Astrocyte (in vitro differentiated cells and primary cell): Measurements from ENCODE around the gene PHOSPHO2. TPM values are rescaled to one million over a fixed set of nuclear protein-coding genes. Genes with fewer than 3 reads are reported as not detected.

ENCODE experiments used
- DNase-seq: peaks from one replicate; pipeline ENCODE4 v3.0.0-alpha.2; 2010; ENCODE audit warnings: low read depth
- FAIRE-seq: peaks from 2 replicates; lab custom pipeline; 2011; peaks lifted over from hg19 to GRCh38; lab: Jason Lieb, UNC
- H2AFZ ChIP-seq: 2 replicates; pipeline ENCODE4 v1.6.0; 2012; ENCODE audit warnings: low read depth, low read length, inconsistent platforms
- H3K27ac ChIP-seq: 2 replicates; pipeline ENCODE4 v1.5.1; 2011; ENCODE audit warnings: low read depth, low read length, inconsistent platforms
- H3K27me3 ChIP-seq: 2 replicates; pipeline ENCODE4 v1.6.0; 2011; ENCODE audit warnings: low read length, inconsistent platforms; ENCODE audit not compliant: insufficient read depth
- H3K36me3 ChIP-seq: 2 replicates; pipeline ENCODE4 v1.5.1; 2011; ENCODE audit warnings: low read length, inconsistent platforms; ENCODE audit not compliant: insufficient read depth
- H3K4me1 ChIP-seq: 2 replicates; pipeline ENCODE4 v1.5.1; 2011; ENCODE audit warnings: low read length, inconsistent platforms; ENCODE audit not compliant: insufficient read depth
- H3K4me2 ChIP-seq: 2 replicates; pipeline ENCODE4 v1.6.0; 2012; ENCODE audit warnings: low read length, inconsistent platforms
- H3K4me3 ChIP-seq: 2 replicates; pipeline ENCODE4 v1.5.1; 2011; ENCODE audit warnings: low read depth, mild to moderate bottlenecking, low read length, inconsistent platforms; ENCODE audit not compliant: insufficient read depth
- H3K79me2 ChIP-seq: 2 replicates; pipeline ENCODE4 v1.6.0; 2012; ENCODE audit warnings: mild to moderate bottlenecking, low read length, inconsistent platforms; ENCODE audit not compliant: insufficient read depth
- H3K9ac ChIP-seq: 2 replicates; pipeline ENCODE4 v1.6.0; 2012; ENCODE audit warnings: mild to moderate bottlenecking, low read length, inconsistent platforms
- H3K9me3 ChIP-seq: 2 replicates; pipeline ENCODE4 v1.5.1; 2012; ENCODE audit warnings: low read depth, mild to moderate bottlenecking, low read length, inconsistent platforms; ENCODE audit not compliant: insufficient read depth
- H4K20me1 ChIP-seq: 2 replicates; pipeline ENCODE4 v1.6.0; 2012; ENCODE audit warnings: low read length, inconsistent platforms; ENCODE audit not compliant: insufficient read depth
- H3K27ac Mint-ChIP-seq: one replicate; pipeline ENCODE4 v1.8.0; 2021; ENCODE audit warnings: mild to moderate bottlenecking, mixed read lengths; ENCODE audit not compliant: unreplicated experiment
- H3K27me3 Mint-ChIP-seq: one replicate; pipeline ENCODE4 v1.8.0; 2021; ENCODE audit warnings: low read depth, mixed read lengths; ENCODE audit not compliant: unreplicated experiment
- H3K36me3 Mint-ChIP-seq: one replicate; pipeline ENCODE4 v1.8.0; 2021; ENCODE audit warnings: low read depth, mixed read lengths; ENCODE audit not compliant: unreplicated experiment
- H3K4me1 Mint-ChIP-seq: one replicate; pipeline ENCODE4 v1.8.0; 2021; ENCODE audit warnings: low read depth, mixed read lengths; ENCODE audit not compliant: unreplicated experiment
- H3K4me3 Mint-ChIP-seq: one replicate; pipeline ENCODE4 v1.8.0; 2021; ENCODE audit warnings: mild to moderate bottlenecking, moderate library complexity, mixed read lengths; ENCODE audit not compliant: unreplicated experiment
- H3K9me3 Mint-ChIP-seq: one replicate; pipeline ENCODE4 v1.8.0; 2021; ENCODE audit warnings: mild to moderate bottlenecking, mixed read lengths; ENCODE audit not compliant: unreplicated experiment
- EZH2 ChIP-seq: IDR thresholded peaks from 2 replicates; pipeline ENCODE4 v1.6.1; 2012; ENCODE audit warnings: mild to moderate bottlenecking, low read length, inconsistent platforms; ENCODE audit not compliant: insufficient read depth
- total RNA-seq: library from RNA; stranded (reverse); gene quantifications from 2 replicates; pipeline ENCODE4 v1.2.1, GENCODE V29; 2021
- TF ChIP-seq, protein P1 (sequence below): IDR thresholded peaks from 2 replicates; pipeline ENCODE4 v1.5.1; 2011; ENCODE audit warnings: low read depth, mild to moderate bottlenecking, inconsistent platforms, low read length, moderate library complexity; ENCODE audit not compliant: insufficient read depth

Gene PHOSPHO2
- total RNA-seq, 1 donor from 2014 or later = 3.0 TPM

DNA sequence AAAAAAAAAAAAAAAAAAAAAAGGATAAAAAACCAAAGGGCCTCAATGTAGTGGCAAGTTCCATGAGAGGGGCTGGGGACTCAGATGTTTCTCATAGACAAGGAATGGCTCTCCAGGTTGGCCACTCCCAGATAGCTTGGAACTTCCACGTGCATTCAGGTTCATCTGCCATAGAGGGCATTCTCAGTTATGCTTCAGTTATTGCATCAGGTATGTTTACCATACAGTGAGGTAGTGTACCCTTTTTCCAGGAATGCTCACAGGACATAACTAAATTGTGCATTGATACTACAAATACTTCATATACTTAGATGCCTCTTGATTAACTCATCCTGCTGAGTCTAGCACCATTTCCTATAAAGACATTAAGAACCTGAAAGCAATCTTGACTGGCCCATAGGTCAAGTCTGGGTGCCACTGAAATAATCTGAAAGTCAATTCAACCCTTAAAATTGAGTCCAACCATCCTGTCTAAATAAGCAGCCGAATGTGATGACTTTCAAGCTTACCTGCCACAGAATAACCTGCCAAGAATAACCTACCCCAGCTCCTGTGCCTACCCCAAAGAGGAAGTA, 24.7 kb downstream of the PHOSPHO2 start:
- no peak overlapping the region for H3K4me2 ChIP-seq
- H3K27me3 Mint-ChIP-seq = peaks cover 2% of the 10 kb centered on the region
- H3K79me2 ChIP-seq = no peaks in the 10 kb centered on the region
- H4K20me1 ChIP-seq = no peaks in the 10 kb centered on the region
- H3K9ac ChIP-seq = no peak overlapping the region
- H3K36me3 ChIP-seq = no peaks in the 10 kb centered on the region
- no peaks in the 10 kb centered on the region for H3K36me3 Mint-ChIP-seq
- no peak overlapping the region for H3K4me3 Mint-ChIP-seq
- H2AFZ ChIP-seq = no peak overlapping the region
- FAIRE-seq (no peak), DNase-seq (no peak)
- H3K27me3 ChIP-seq = no peaks in the 10 kb centered on the region
- no peak overlapping the region for H3K27ac Mint-ChIP-seq
- no peaks in the 10 kb centered on the region for H3K9me3 Mint-ChIP-seq
- no peaks in the 10 kb centered on the region for H3K9me3 ChIP-seq
- H3K4me3 ChIP-seq = no peak overlapping the region
- TF ChIP-seq EZH2 = no peak
- TF ChIP-seq, protein P1, sequence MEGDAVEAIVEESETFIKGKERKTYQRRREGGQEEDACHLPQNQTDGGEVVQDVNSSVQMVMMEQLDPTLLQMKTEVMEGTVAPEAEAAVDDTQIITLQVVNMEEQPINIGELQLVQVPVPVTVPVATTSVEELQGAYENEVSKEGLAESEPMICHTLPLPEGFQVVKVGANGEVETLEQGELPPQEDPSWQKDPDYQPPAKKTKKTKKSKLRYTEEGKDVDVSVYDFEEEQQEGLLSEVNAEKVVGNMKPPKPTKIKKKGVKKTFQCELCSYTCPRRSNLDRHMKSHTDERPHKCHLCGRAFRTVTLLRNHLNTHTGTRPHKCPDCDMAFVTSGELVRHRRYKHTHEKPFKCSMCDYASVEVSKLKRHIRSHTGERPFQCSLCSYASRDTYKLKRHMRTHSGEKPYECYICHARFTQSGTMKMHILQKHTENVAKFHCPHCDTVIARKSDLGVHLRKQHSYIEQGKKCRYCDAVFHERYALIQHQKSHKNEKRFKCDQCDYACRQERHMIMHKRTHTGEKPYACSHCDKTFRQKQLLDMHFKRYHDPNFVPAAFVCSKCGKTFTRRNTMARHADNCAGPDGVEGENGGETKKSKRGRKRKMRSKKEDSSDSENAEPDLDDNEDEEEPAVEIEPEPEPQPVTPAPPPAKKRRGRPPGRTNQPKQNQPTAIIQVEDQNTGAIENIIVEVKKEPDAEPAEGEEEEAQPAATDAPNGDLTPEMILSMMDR = no peak
- H3K27ac ChIP-seq = no peak overlapping the region
- H3K4me1 Mint-ChIP-seq = peaks cover 4% of the 10 kb centered on the region
- no peaks in the 10 kb centered on the region for H3K4me1 ChIP-seq

- no peak overlapping the region for H3K4me3 Mint-ChIP-seq
- H3K36me3 Mint-ChIP-seq = no peaks in the 10 kb centered on the region
- Histone ChIP-seq H3K27ac (no peak overlapping the region), H3K9me3 (no peaks in the 10 kb centered on the region), H3K9ac (no peak overlapping the region), H3K4me3 (no peak overlapping the region), H3K4me1 (no peaks in the 10 kb centered on the region), H3K4me2 (no peak overlapping the region), H3K27me3 (no peaks in the 10 kb centered on the region), H2AFZ (no peak overlapping the region), H3K79me2 (no peaks in the 10 kb centered on the region), H3K36me3 (no peaks in the 10 kb centered on the region), H4K20me1 (no peaks in the 10 kb centered on the region)
- peaks cover 2% of the 10 kb centered on the region for H3K4me1 Mint-ChIP-seq
- H3K9me3 Mint-ChIP-seq = no peaks in the 10 kb centered on the region
- DNase-seq = no peak
- H3K27ac Mint-ChIP-seq = no peak overlapping the region
- H3K27me3 Mint-ChIP-seq = peaks cover 4% of the 10 kb centered on the region
- FAIRE-seq = no peak
- TF ChIP-seq EZH2 = no peak
These were observed 26.7 kb downstream of the PHOSPHO2 start for GRCh38 chr2:169721016-169721415.

DNA sequence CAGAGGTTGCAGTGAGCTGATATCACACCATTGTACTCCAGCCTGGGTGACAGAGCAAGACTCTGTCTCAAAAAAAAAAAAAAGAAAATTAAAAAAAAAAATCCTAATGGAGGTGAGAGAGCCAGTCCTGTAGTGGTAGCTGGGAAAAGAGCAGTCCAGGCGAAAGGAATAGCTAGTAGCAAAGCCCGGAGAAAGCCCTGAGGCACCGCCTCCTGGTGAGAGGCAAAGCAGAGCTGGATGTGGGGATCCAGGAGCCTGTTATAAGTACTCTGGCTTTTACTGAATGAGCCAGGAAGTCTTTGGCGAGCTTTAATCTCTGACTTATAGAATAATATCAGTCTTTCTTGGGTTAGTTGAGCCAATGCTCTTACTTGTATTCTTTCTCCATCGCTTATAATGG, 32.8 kb downstream of the PHOSPHO2 start:
- H3K4me2 ChIP-seq = no peak overlapping the region
- FAIRE-seq = no peak
- no peak for TF ChIP-seq EZH2
- TF ChIP-seq, protein P1 = no peak
- H4K20me1 ChIP-seq = no peaks in the 10 kb centered on the region
- DNase-seq = no peak
- no peak overlapping the region for H2AFZ ChIP-seq
- no peaks in the 10 kb centered on the region for H3K27me3 ChIP-seq
- Mint-ChIP-seq H3K36me3 (no peaks in the 10 kb centered on the region), H3K27ac (no peak overlapping the region), H3K9me3 (no peaks in the 10 kb centered on the region), H3K4me1 (peaks cover 4% of the 10 kb centered on the region), H3K27me3 (peaks cover 4% of the 10 kb centered on the region), H3K4me3 (no peak overlapping the region)
- H3K36me3 ChIP-seq = no peaks in the 10 kb centered on the region
- no peak overlapping the region for H3K9ac ChIP-seq
- no peak overlapping the region for H3K4me3 ChIP-seq
- no peaks in the 10 kb centered on the region for H3K9me3 ChIP-seq
- H3K27ac ChIP-seq = no peak overlapping the region
- H3K79me2 ChIP-seq = no peaks in the 10 kb centered on the region
- H3K4me1 ChIP-seq = peaks cover 3% of the 10 kb centered on the region
